Mucosa of stomach (tissue), 1 donor: ENCODE measurements around the gene STK33.

Experiments
- H3K27me3 ChIP-seq: one replicate; pipeline ENCODE4 v1.7.0; 2013; ENCODE audit warnings: mild to moderate bottlenecking, low read length; ENCODE audit not compliant: control insufficient read depth, insufficient read depth
- H3K36me3 ChIP-seq: one replicate; pipeline ENCODE4 v1.7.0; 2013; ENCODE audit warnings: low read length; ENCODE audit not compliant: control insufficient read depth, insufficient read depth
- H3K4me1 ChIP-seq: one replicate; pipeline ENCODE4 v1.7.0; 2013; ENCODE audit warnings: mild to moderate bottlenecking, low read length; ENCODE audit not compliant: control insufficient read depth, insufficient read depth
- H3K4me3 ChIP-seq: one replicate; pipeline ENCODE4 v1.7.0; 2013; ENCODE audit warnings: low read length
- H3K9ac ChIP-seq: one replicate; pipeline ENCODE4 v1.7.0; 2013; ENCODE audit warnings: mild to moderate bottlenecking, low read length, moderate library complexity
- H3K9me3 ChIP-seq: one replicate; pipeline ENCODE4 v1.7.0; 2013; ENCODE audit warnings: mild to moderate bottlenecking, low read length, moderate library complexity; ENCODE audit not compliant: control insufficient read depth
- donor health status: Pancreatic carcinoma.

Gene STK33

GRCh38 chr11:8598506-8598905 lies 4.5 kb upstream of the STK33 start:
- H3K9me3 ChIP-seq = no peaks in the 10 kb centered on the region
- H3K4me1 ChIP-seq = peaks cover 12% of the 10 kb centered on the region
- H3K27me3 ChIP-seq = no peaks in the 10 kb centered on the region

GRCh38 chr11:8597182-8597581 lies 3.2 kb upstream of the STK33 start:
- H3K36me3 ChIP-seq = no peaks in the 10 kb centered on the region
- peaks cover 12% of the 10 kb centered on the region for H3K4me1 ChIP-seq
- H3K4me3 ChIP-seq = no peak overlapping the region
- no peaks in the 10 kb centered on the region for H3K27me3 ChIP-seq
- no peaks in the 10 kb centered on the region for H3K9me3 ChIP-seq
- H3K9ac ChIP-seq = no peak overlapping the region

More at GRCh38 chr11:8598506-8598905, 4.5 kb upstream of the STK33 start:
- H3K9ac ChIP-seq = no peak overlapping the region
- H3K36me3 ChIP-seq = no peaks in the 10 kb centered on the region
- no peak overlapping the region for H3K4me3 ChIP-seq

GRCh38 chr11:8596504-8597046 lies 2.5 kb upstream of the STK33 start:
- no peak overlapping the region for H3K9ac ChIP-seq
- H3K36me3 ChIP-seq = no peaks in the 10 kb centered on the region
- H3K4me3 ChIP-seq = no peak overlapping the region
- H3K9me3 ChIP-seq = no peaks in the 10 kb centered on the region
- H3K27me3 ChIP-seq = no peaks in the 10 kb centered on the region
- peaks cover 12% of the 10 kb centered on the region for H3K4me1 ChIP-seq

GRCh38 chr11:8593455-8593854 lies 573 bp downstream of the STK33 start:
- no peaks in the 10 kb centered on the region for H3K27me3 ChIP-seq
- H3K9ac ChIP-seq = peak overlapping the region; percentile 70
- H3K9me3 ChIP-seq = no peaks in the 10 kb centered on the region
- no peaks in the 10 kb centered on the region for H3K36me3 ChIP-seq
- peak overlapping the region; percentile 64 for H3K4me3 ChIP-seq
- peaks cover 12% of the 10 kb centered on the region for H3K4me1 ChIP-seq

GRCh38 chr11:8587915-8588314 lies 6.1 kb downstream of the STK33 start:
- H3K36me3 ChIP-seq = no peaks in the 10 kb centered on the region
- H3K9ac ChIP-seq = no peak overlapping the region
- H3K4me3 ChIP-seq = no peak overlapping the region
- no peaks in the 10 kb centered on the region for H3K4me1 ChIP-seq
- no peaks in the 10 kb centered on the region for H3K27me3 ChIP-seq
- H3K9me3 ChIP-seq = no peaks in the 10 kb centered on the region

GRCh38 chr11:8586805-8587204 lies 7.2 kb downstream of the STK33 start:
- H3K4me1 ChIP-seq = no peaks in the 10 kb centered on the region
- no peak overlapping the region for H3K9ac ChIP-seq
- no peaks in the 10 kb centered on the region for H3K27me3 ChIP-seq
- H3K4me3 ChIP-seq = no peak overlapping the region
- no peaks in the 10 kb centered on the region for H3K36me3 ChIP-seq
- H3K9me3 ChIP-seq = no peaks in the 10 kb centered on the region

GRCh38 chr11:8586184-8586583 lies 7.8 kb downstream of the STK33 start:
- no peaks in the 10 kb centered on the region for H3K36me3 ChIP-seq
- H3K4me1 ChIP-seq = no peaks in the 10 kb centered on the region
- H3K9me3 ChIP-seq = no peaks in the 10 kb centered on the region
- no peak overlapping the region for H3K9ac ChIP-seq
- no peak overlapping the region for H3K4me3 ChIP-seq
- no peaks in the 10 kb centered on the region for H3K27me3 ChIP-seq

GRCh38 chr11:8584511-8584910 lies 9.5 kb downstream of the STK33 start:
- Histone ChIP-seq H3K4me1 (no peaks in the 10 kb centered on the region), H3K4me3 (no peak overlapping the region)

GRCh38 chr11:8584082-8584481 lies 9.9 kb downstream of the STK33 start:
- Histone ChIP-seq H3K36me3 (no peaks in the 10 kb centered on the region), H3K9ac (no peak overlapping the region), H3K4me1 (no peaks in the 10 kb centered on the region), H3K9me3 (no peaks in the 10 kb centered on the region), H3K4me3 (no peak overlapping the region), H3K27me3 (no peaks in the 10 kb centered on the region)

More at GRCh38 chr11:8584511-8584910, 9.5 kb downstream of the STK33 start:
- H3K9ac ChIP-seq = no peak overlapping the region
- no peaks in the 10 kb centered on the region for H3K27me3 ChIP-seq
- no peaks in the 10 kb centered on the region for H3K9me3 ChIP-seq
- no peaks in the 10 kb centered on the region for H3K36me3 ChIP-seq

GRCh38 chr11:8581300-8581699 lies 12.7 kb downstream of the STK33 start:
- H3K4me1 ChIP-seq = no peaks in the 10 kb centered on the region
- no peaks in the 10 kb centered on the region for H3K36me3 ChIP-seq
- H3K9ac ChIP-seq = no peak overlapping the region
- H3K4me3 ChIP-seq = no peak overlapping the region
- no peaks in the 10 kb centered on the region for H3K27me3 ChIP-seq
- no peaks in the 10 kb centered on the region for H3K9me3 ChIP-seq

GRCh38 chr11:8577791-8578581 lies 16.0 kb downstream of the STK33 start:
- H3K9me3 ChIP-seq = no peaks in the 10 kb centered on the region
- H3K4me3 ChIP-seq = no peak overlapping the region
- no peaks in the 10 kb centered on the region for H3K36me3 ChIP-seq
- H3K9ac ChIP-seq = no peak overlapping the region
- no peaks in the 10 kb centered on the region for H3K27me3 ChIP-seq
- H3K4me1 ChIP-seq = no peaks in the 10 kb centered on the region

- Histone ChIP-seq H3K36me3 (no peaks in the 10 kb centered on the region), H3K27me3 (no peaks in the 10 kb centered on the region), H3K9me3 (no peaks in the 10 kb centered on the region), H3K9ac (no peak overlapping the region), H3K4me1 (no peaks in the 10 kb centered on the region), H3K4me3 (no peak overlapping the region)
These were observed 19.2 kb downstream of the STK33 start for GRCh38 chr11:8574798-8575197.
